ENCODE data around the gene PLEKHA1.

PLEKHA1 gene

DNA sequence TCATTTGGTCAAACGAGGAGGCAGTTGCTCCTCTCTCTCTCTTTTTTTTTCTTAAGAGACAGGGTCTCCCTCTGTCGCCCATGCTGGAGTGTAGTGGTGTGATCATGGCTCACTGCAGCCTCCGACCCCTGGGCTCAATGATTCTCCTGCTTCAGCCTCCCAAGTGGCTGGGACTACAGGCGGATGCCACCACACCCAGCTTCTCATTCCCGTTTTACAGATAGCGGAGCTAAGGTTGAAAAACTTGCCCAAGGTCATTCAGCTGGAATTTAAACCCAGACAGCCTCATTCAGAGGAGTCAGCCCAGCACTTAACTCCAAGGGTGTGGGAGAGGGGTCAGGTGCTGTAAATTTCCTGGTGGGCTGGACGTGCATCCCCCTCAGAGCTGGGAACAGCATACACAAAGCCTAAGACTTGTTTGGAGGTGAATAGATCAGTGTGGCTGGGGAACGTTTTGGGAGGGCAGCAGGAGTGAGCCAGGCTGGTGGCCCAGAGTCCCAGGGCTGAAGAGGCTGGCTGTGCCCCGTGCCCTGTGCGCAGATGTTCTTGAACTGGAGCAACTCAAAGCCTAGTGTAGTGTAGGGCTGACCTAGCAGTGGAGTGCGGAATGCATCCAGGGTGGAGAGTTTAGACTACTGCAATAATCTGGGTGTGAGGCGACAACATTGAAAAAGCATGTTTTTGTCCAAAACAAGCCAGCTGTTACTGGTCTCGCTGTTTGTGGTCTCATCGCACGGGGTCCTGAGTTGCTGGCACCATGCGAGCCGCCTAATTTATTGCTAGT, 89.2 kb downstream of the PLEKHA1 start:
- DNase-seq = no peak

DNA sequence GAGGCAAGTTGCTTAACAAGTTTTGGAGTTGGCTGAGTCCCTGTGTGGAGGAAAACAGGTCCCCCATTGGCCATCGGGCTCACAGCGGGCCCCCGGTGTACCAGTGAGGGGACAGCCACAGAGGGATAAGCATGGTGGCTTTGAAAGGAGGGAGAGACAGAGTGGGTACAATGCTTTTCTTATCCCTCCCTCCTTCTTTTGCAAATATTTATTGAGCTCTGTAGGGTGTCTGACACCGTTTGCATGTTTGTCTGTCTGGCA, 89.7 kb downstream of the PLEKHA1 start:
- no peak for DNase-seq

DNA sequence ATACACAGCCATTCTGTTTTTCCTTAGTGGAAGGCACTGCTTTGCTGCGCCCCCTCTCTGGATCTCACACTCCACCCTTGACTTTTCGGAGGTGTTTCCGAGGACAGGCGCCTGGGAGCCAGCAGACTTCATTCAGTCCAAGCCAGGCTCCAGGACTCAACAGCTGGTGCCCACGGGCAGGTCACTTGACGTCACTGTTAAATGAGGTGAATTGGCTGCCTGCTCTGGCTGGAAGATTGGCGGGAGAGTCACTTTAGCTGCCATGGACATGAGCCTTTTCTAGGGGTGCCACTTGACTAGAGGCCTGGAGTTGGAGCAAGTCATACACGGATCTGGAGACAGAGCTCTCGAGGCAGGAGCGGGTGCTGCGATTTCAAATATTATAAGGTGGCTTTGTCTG, 90.1 kb downstream of the PLEKHA1 start:
- DNase-seq = no peak

DNA sequence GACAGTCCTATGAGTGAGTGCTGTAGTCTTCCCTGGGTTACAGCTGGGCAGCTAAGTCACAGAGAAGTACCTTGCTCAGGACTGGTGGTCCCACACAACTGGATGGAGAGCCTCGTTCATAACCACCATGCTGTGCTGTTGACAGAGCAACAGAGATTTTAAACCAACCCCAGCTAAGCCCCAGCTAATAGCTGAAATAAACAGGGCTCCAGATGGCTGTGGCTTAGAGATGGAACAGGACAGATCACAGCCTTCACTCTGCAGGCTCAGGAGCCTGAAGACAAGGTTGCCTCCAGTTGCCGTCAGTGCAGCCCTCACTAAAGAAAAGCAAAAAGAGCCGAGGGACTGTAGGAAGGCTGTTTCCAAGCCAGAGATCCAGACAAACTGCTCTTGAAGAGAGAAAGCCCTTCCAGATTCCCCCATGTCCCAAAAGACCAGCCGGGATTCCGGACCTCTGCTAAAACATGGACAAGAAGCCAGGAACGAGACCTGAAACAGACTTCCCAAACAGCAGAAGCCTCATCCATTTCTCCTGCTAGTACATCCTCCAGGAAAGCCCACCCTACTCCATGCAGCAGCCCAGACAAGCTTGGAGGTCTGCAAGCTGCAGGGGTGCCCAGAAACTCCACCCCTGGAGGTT, 91.0 kb downstream of the PLEKHA1 start:
- no peak for DNase-seq

DNA sequence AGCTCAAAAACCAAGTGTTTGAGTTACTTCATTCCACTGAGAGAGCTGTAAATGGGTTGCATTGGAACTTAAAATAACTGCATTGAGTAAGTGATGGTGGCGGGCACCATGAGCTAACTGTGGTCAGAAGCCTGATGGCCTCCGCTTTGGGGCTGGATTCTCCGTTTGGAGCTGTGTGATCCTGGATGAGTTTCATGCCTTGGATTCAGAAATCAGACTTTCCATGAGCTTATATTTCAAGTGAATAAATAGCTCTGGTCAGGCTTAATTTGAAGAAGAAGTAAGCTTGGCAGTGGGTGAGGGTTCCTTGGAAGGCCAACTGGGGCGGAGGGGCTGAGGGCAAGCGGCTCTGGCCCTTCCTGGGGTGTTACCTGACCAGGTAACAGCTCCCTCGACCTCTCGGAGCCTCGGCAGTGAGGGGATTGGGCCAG, 92.5 kb downstream of the PLEKHA1 start:
- no peak for DNase-seq

DNA sequence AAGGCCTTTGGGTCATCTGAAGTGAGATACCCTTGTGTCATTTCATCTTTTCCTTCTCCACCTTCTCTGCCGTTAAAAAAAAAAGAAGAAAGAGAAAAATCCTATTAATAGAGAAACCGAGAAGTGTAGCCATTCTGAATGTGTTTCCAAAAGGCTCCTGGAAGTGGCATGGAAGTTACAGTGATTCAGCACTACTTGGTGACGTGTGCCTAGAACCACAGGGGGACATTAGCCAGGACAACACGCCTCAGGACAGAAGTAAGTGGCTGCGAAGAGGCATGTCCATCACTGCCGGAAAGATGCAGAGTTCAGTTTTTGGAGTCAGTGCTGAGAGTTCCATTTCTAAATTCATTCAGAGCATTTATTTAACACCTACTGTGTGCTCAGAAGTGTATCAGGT, 93.2 kb downstream of the PLEKHA1 start:
- DNase-seq = no peak

DNA sequence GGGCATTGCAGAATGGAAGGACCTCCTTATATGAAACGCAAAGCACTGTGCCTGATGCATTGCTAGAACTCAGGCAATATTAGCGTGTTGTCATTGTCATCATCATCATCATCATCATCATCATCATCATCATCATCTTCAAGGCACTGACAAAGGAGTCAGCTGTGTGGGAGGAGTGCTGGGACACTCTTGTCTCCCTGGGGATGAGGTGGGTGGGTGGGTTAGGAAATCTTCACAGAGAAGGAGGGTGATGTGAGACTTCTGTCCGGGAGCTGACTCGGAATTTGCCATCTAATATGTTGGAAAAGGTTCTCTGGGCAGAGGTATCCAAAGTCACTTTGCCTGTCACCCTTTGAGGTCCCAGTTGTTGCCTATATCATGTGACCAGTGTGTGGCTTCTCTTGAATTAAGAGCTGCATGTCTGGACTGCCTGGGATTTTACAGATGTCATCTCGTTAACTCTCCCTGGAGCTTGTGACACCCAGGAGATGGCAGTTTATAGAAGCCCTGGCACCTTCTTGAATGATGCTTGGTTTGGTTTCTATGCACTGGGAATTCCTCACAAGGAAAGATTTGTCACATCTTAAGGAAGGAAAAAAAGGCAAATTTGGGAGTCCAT, 93.9 kb downstream of the PLEKHA1 start:
- DNase-seq = no peak

DNA sequence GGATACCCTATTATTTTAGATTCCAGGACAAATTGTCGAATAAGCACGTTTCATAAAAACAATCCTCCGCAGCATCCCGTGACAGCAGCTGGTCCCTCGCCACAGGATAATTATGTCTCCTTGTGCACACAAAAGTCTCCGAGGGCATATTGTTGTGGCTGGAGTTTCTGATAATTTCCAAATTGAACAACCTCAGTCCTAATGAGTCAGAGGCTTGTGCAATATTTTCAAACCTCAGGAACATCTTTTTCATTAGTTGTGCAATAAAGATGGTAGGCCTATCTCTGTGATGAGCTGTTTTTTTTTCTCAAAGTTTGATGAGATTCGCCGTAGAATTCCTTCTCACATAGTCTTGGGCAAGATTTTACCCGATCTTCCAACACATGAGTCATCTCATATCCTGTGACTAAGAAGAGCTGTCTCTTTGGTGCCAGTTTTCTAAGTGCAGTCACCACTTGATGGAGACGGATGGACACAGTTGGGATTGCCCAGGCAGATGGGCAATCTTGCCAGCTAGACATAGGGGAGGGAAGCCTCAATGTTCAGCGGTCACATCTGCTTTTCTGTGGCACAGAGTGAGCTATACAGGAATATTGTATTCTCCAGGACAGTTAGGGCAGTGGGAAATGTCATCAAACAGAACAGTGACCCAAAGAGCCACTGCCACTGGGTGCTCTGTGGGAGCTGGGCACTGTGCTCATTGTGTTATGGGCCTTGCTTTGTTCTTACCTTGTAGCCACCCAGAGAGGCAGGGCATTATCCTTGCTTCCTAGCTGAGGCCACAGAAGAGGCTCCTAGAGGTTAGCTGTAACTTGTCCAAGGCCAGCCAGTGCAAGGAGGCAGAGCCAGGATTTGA, 94.6 kb downstream of the PLEKHA1 start:
- peak; percentile 29 for DNase-seq

DNA sequence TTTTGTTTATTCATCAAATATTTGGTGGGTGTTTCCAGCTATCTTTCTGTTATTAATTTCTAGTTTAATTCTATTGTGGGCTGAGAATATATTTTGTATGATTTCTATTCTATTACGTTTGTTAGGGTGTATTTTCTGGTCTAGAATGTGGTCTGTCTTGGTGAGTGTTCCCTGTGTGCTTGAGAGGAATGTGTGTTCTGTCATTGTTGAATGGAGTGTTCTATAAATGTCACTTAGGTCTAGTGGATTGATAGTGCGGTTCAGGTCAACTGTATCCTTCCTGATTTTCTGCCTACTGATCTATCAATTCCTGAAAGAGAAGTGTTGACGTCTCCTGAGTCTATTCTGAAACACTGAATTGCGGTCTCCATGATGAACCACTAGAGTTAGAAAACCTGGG, 95.3 kb downstream of the PLEKHA1 start:
- no peak for DNase-seq

DNA sequence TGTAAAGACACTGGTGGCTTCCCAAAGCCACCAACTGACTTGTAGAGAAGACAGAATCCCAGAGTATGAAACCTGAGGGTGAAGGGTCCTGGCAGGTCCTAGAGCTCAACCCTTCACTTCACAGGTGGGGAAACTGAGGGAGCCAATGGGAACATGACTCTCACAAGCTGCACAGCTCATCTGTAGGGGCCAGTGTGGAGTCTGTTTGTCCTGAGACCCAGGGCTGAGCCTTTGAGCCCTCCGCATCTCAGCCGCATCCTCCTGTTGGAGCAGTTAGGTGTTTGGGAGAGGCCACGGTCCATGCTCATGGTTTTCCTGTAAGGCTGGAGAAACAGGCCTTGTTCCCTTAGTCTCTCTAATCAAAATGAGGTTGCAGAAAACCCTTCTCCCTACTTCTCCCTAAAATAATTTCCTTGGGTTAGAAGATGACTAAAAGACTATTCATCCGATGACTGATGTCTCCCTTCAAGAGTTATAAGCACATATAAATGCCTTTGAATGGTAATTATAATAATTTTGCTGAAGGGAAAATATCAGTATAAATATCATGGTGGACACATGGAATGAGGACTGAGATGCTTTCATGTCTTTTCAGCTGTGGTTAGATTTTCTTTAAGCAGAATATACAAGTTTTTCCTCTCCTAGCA, 97.1 kb downstream of the PLEKHA1 start:
- no peak for DNase-seq

DNA sequence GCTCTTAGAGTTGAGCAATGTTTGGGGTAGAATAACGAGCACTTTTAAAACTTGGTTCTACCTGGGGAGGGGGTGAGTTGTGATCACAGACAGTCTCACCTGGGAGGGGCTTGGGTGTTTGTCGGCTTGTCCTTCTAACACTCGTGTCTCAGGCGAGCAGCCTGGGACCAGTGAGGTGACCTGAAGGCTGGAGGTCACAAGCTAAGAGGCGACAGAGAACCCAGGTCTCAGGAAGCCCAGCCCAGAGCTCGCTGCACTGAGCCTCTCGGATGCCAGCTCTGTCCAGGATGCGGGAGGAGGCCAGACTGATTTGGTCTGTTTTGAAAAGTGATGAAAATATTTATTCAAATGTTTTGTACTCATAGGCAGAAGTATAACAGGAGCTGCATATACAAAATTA, 98.6 kb downstream of the PLEKHA1 start:
- DNase-seq = no peak

DNA sequence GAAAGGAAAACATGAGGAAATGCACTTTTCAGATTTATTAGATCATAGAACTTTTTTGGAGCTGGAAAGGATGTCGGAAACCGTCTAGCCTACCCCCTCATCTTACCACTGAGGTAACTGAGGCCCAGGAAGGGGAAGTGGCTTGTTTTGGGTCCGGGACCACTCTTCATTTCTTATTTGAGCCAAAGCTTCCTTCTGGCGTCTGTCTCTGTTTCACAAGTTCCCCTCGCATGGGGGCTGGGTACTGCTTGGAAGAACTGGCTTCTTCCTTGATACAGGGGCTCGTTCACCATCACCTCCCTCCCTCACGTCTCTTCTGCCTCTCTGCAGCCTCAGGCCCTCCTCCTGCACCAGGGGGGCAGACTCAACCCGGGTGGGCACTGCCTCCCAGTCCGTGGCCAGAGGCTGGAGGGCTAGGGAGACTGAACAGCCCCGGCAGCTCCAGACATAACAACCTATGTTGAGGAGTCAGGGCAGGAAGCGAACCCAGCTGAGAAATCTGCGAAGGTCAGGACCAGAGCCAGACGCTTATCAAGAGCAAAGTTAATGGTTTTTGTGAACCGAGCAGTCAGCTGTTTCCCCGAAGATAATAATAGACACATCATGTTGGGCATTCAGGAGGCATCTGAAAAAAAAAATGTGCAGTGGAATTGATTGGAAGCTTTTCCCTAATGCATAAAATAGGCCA, 99.8 kb downstream of the PLEKHA1 start:
- DNase-seq = no peak

DNA sequence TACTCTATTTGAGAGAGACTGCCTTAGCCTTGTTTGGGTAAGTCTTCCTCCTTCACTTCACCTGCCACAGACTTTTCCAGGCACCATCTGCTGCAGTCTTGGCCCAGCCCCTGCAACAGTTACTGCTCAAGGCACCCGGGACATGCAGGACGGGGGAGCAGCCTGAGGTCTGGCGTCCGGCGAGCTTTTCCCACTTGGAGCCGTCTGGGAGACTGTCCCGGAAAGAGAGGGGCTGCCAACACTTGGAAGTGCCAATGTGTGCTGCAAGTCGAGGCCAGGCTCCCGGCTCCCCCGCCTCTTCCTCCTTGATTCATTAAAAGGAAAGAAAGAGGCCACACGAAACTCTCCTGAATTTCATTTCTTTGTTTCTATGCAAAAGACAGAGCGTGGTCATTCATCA, 100.6 kb downstream of the PLEKHA1 start:
- no peak for DNase-seq

DNA sequence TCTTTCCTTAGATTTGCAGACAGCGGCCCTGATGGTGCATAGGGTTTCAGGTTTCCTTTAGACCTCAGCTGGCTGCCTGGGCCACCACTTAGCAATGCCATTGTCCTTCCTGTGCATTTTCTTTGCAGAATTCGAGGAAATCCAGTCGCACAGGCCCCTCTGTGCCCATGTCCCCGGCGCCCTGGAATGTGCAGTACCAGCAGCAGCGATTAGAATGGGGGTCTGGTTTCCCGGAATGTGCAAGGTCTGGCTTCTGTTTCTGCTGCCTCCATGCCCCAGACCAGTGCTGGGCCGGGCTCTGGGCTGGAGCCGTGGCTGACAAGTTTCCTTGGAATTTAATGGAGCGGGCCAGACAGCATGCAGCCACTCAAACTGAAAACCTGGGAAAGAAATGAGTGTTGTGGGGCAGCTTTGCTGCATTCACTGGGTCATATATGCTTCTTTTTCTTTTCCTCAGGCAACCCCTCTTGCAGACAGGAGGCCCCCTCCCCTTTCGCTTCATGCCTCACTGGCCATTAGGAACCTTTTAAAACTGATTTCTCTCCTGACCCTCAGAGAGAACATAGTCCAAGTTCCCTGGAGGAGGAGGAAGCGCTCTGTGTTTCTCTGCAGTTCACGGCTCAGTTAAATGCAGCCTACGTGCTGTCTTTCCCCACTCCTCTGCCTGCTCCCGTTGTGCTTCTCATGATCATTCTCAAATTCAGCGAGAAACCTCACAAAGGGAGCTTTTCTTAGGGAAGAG, 101.3 kb downstream of the PLEKHA1 start:
- DNase-seq = no peak

DNA sequence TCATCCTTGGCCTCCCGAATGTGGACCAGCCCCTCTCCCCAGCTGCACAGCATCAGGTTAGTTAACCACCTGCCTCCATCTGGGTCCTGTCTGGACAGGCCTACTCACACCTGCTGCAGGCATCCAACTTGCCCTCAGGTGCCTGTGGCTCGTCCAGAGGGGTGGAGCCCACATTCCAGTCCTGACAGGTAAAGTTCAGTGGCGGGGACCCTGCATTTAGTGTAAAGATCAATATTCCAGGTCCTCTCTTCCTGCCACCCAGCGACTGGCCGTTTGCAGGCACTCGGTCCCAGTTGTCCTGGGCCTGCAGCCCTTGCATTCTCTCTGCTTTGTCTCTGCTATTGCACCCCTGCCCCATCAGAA, 101.8 kb downstream of the PLEKHA1 start:
- DNase-seq = no peak

DNA sequence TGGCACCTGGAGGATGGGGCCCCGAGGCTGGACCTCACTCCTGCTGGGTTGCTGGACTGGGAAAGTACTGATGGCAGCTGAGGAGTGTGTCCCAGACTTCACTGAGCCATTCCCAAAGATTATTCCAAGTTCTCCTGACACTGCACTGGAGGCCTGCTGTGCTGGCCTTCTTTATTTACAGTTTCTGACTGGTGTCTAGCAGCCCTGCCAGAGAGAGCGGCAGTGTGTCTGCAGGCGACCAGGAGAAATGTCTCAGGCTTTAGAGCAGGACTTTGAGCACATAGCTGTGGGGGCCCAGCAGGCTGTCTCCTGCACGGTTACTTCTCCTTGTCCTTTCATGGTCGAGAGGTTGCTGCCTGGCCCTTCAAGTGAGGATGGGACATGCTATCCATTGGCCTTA, 102.9 kb downstream of the PLEKHA1 start:
- DNase-seq = no peak

DNA sequence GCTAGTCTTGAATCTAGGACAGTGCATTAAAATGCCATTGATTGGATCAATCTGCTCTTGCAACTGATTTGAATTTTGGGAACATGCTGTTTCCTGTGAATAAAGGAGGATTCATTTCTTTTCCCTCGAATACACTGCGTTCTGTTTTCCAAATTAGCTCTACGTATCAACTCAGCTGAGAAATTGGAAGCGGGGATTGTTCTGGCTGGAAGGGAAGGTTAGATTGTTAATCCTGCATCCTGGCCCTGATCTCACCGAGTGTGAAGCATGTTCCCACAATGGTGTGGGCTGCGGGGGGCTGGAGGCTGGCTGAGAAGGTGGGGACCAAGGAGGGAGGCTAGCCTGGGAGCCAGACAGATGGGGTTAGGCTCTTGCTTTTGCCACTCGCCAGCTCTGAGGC, 104.5 kb downstream of the PLEKHA1 start:
- DNase-seq = no peak

DNA sequence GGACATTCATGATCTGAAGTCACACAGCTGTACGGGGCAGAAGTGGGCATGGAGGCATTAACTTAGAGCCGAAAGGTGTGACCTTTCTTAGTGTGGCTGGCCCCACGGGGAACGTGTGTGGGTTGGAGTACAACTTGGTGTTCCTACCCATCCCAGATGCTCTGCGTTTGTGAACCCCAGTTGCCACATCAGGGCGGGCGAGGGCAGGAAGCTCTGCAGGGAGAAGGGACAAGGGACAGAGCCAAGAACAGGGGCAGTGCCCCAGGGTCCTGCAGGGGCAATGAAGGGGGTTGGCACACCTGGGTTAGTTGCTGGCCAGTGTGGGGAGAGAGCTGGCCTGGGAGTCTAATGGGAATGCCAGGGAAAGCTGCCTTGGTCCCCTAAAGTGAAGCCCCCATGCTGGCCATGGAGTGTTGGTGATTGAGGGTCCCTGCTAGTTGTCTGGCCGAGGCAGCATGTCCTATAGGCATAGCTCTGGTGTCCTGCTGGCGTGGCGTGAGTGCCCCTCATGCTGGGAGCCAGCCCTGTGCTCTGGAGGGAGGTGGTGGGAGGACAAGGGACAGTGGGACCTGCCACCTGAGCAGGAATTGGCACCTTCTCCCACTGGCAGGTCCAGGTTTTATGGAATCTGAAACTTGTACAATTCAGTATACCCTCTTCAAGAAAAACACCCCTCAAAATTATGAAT, 105.8 kb downstream of the PLEKHA1 start:
- no peak for DNase-seq

DNA sequence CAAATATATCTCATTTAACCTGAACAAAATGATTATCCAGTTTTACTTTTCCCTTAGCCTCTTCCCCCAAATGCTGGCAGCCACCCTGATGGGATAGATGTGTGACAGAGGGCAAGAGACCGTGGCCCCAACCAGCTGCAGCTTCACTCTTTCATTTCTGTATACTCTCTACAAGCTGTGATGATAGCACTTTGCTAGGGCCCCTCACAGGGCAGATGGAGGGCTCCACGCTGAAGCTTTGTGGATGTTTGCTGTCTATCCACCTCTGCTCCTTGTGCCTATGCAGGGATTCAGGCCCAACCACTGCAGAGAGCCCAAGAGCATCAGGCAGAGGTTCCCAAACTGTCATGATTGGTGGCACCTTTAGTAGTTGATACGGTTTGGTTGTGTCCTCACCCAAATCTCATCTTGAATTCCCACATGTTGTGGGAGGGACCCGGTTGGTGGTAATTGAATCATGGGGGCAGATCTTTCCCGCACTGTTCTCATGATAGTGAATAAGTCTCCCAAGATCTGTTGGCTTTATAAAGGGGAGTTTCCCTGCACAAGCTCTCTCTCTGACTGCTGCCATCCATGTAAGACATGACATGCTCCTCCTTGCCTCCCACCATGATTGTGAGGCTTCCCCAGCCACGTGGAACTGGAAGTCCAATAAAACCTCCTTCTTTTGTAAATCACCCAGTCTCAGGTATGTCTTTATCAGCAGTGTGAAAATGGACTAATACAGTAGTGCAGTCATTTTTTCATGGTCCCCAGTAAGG, 107.0 kb downstream of the PLEKHA1 start:
- DNase-seq = no peak

All from CD4-positive, alpha-beta T cell treated with Interleukin-15 for 1 hour (primary cell).